CD14-positive monocyte (primary cell): ENCODE results near the gene ADAMTS9. TPM values are rescaled to one million over a fixed set of nuclear protein-coding genes. Genes with fewer than 3 reads are reported as not detected.

ENCODE experiments used
- DNase-seq, 3 donors: peaks; one replicate each; pipeline ENCODE4 v3.0.0-alpha.2; 2011 to 2022
- H2AFZ ChIP-seq: 2 replicates; pipeline ENCODE4 v1.6.0; 2012; ENCODE audit warnings: mild to moderate bottlenecking, low read depth, low read length, inconsistent platforms; ENCODE audit not compliant: insufficient read depth, poor library complexity, severe bottlenecking
- H3K27ac ChIP-seq, 2 donors: 1 replicate in 1 of 2; 2 replicates in 1 of 2; pipeline ENCODE4 v1.5.1; 2012 to 2013; ENCODE audit warnings: low read length in 2 of 2, control low read depth in 1 of 2, inconsistent platforms in 1 of 2, low read depth in 1 of 2, mild to moderate bottlenecking in 1 of 2
- H3K27me3 ChIP-seq, 2 donors: one replicate each; pipeline versions ENCODE4 v1.6.0 to v1.6.1; 2011 to 2013; ENCODE audit warnings: low read length in 2 of 2; ENCODE audit not compliant: control insufficient read depth in 2 of 2, insufficient read depth in 2 of 2
- H3K36me3 ChIP-seq, 2 donors: replicated peaks in 1 of 2; 1 replicate in 1 of 2; 2 replicates in 1 of 2; pipeline versions ENCODE4 v1.5.1 to v1.6.1; 2012 to 2013; ENCODE audit warnings: low read length in 2 of 2, control low read depth in 1 of 2, inconsistent platforms in 1 of 2, mild to moderate bottlenecking in 1 of 2; ENCODE audit not compliant: insufficient read depth in 2 of 2, control insufficient read depth in 1 of 2
- H3K4me1 ChIP-seq, 2 donors: 1 replicate in 1 of 2; 2 replicates in 1 of 2; pipeline versions ENCODE4 v1.5.1 to v1.6.1; 2012 to 2013; ENCODE audit warnings: low read length in 2 of 2, control low read depth in 1 of 2, inconsistent platforms in 1 of 2, mild to moderate bottlenecking in 1 of 2, moderate library complexity in 1 of 2; ENCODE audit not compliant: insufficient read depth in 2 of 2, control insufficient read depth in 1 of 2
- H3K4me2 ChIP-seq: replicated peaks from 2 replicates; pipeline ENCODE3; 2012; ENCODE audit warnings: low read length, moderate library complexity, mild to moderate bottlenecking; ENCODE audit not compliant: poor library complexity, severe bottlenecking; ENCODE audit errors: extremely low read depth
- H3K4me3 ChIP-seq, 3 experiments: fragments of 200-600 bp in 1 of 3; sonication (generic) in 1 of 3; replicated peaks in 1 of 3; 1 replicate in 2 of 3; 2 replicates in 1 of 3; pipeline ENCODE4 v1.5.1; 2011 to 2013; ENCODE audit warnings: low read length in 3 of 3, mild to moderate bottlenecking in 3 of 3, control low read depth in 2 of 3, low read depth in 2 of 3, inconsistent platforms in 1 of 3, moderate library complexity in 1 of 3
- H3K79me2 ChIP-seq: 2 replicates; pipeline ENCODE4 v1.6.0; 2012; ENCODE audit warnings: mild to moderate bottlenecking, control low read depth, inconsistent platforms, low read length, moderate library complexity; ENCODE audit not compliant: insufficient read depth
- H3K9ac ChIP-seq: 2 replicates; pipeline ENCODE4 v1.6.0; 2017; ENCODE audit warnings: low read length, mild to moderate bottlenecking; ENCODE audit not compliant: insufficient read depth, poor library complexity, severe bottlenecking
- H3K9me3 ChIP-seq, 2 donors: replicated peaks in 1 of 2; 1 replicate in 1 of 2; 2 replicates in 1 of 2; pipeline versions ENCODE4 v1.5.1 to v1.6.1; 2012 to 2013; ENCODE audit warnings: low read length in 2 of 2, control low read depth in 1 of 2; ENCODE audit not compliant: control insufficient read depth in 1 of 2, insufficient read depth in 1 of 2
- H4K20me1 ChIP-seq: 2 replicates; pipeline ENCODE4 v1.6.0; 2012; ENCODE audit warnings: mild to moderate bottlenecking, low read length, control low read depth, moderate library complexity; ENCODE audit not compliant: insufficient read depth
- H3K27ac Mint-ChIP-seq, 7 donors: one replicate each; pipeline ENCODE4 v1.8.0; 2020; ENCODE audit warnings: mild to moderate bottlenecking in 7 of 7, mixed read lengths in 7 of 7, moderate library complexity in 6 of 7, inconsistent platforms in 2 of 7
- H3K27me3 Mint-ChIP-seq, 3 donors: one replicate each; pipeline ENCODE4 v1.8.0; 2021 to 2022; ENCODE audit warnings: low read depth in 3 of 3, mild to moderate bottlenecking in 3 of 3, mixed read lengths in 3 of 3, moderate library complexity in 3 of 3, inconsistent platforms in 1 of 3
- H3K36me3 Mint-ChIP-seq, 2 donors: one replicate each; pipeline ENCODE4 v1.8.0; 2020; ENCODE audit warnings: mixed read lengths in 2 of 2, inconsistent platforms in 1 of 2, mild to moderate bottlenecking in 1 of 2
- H3K4me1 Mint-ChIP-seq: one replicate; pipeline ENCODE4 v1.8.0; 2020; ENCODE audit warnings: mild to moderate bottlenecking, mixed read lengths
- H3K4me3 Mint-ChIP-seq, 2 donors: one replicate each; pipeline ENCODE4 v1.8.0; 2020; ENCODE audit warnings: mild to moderate bottlenecking in 2 of 2, mixed read lengths in 2 of 2, moderate library complexity in 1 of 2
- H3K9me3 Mint-ChIP-seq, 7 donors: one replicate each; pipeline ENCODE4 v1.8.0; 2020 to 2022; ENCODE audit warnings: mixed read lengths in 7 of 7, mild to moderate bottlenecking in 6 of 7, moderate library complexity in 6 of 7, inconsistent platforms in 2 of 7
- WGBS: methylation state at CpG from one replicate; pipeline ENCODE4 v1.1.5; 2013; ENCODE audit warnings: missing lambda C conversion rate; ENCODE audit not compliant: insufficient coverage; 5-methylcytosine and 5-hydroxymethylcytosine counted together
- intact Hi-C, 2 donors: fragments of 100-400 bp; cut with micrococcal nuclease; formaldehyde crosslinking; loops; one replicate each; pipeline versions ENCODE4 v1.15.0 to v1.15.1; 2023
- polyA plus RNA-seq, 3 donors: library from polyadenylated mRNA; depleted of rRNA in 1 of 3; unstranded in 2 of 3; stranded (reverse) in 1 of 3; fragments of 300-500 nt in 2 of 3; fragments of >200 nt in 1 of 3; fragmentation: Illumina TruSeq in 2 of 3; gene quantifications; 1 replicate in 2 of 3; 2 replicates in 1 of 3; pipeline ENCODE4 v1.2.3, GENCODE V29; 2012 to 2021
- TF ChIP-seq, protein P1 (sequence below): fragments of 200-600 bp; IDR thresholded peaks from one replicate; pipeline ENCODE4 v1.8.0; 2022; ENCODE audit warnings: antibody characterized with exemption, mild to moderate bottlenecking

The ADAMTS9 gene
- polyA plus RNA-seq, 3 donors = not detected

DNA sequence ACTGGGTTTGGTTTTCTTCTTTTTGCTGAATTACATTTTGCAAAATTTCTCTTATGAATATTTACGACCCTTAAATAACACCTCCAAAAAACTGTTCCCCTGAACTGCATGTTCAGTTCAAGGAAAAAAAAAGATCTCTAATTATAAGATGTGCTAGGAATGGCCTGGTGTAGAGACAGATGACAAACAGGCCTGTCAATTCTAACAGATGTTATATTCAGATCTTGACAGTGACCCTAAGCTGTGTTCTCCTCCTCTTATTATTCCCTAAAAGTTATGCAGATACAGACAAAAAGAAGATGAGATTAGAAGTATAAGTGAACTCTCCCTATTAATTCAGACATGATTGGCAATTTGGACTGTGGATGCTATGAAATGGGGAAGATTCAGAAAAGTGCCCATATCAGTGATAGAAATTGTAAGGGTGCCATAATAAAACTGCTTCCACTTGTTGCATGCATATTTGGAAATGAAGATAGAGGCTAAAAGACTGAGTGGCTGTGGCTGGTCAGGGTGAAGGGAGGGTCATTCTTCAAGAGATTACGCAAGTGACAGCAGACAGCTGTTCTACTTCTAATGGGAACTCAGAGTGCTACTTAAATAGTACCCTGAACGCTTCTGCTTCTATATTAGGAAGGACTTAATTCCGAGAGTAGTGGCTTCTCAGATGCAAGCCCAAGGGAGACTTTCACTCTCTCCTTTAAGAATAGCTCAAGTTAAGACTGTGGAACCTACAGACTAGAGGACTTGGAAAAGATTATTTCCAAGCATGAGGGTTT is 75.5 kb downstream of the ADAMTS9 start:
- TF ChIP-seq, protein P1, sequence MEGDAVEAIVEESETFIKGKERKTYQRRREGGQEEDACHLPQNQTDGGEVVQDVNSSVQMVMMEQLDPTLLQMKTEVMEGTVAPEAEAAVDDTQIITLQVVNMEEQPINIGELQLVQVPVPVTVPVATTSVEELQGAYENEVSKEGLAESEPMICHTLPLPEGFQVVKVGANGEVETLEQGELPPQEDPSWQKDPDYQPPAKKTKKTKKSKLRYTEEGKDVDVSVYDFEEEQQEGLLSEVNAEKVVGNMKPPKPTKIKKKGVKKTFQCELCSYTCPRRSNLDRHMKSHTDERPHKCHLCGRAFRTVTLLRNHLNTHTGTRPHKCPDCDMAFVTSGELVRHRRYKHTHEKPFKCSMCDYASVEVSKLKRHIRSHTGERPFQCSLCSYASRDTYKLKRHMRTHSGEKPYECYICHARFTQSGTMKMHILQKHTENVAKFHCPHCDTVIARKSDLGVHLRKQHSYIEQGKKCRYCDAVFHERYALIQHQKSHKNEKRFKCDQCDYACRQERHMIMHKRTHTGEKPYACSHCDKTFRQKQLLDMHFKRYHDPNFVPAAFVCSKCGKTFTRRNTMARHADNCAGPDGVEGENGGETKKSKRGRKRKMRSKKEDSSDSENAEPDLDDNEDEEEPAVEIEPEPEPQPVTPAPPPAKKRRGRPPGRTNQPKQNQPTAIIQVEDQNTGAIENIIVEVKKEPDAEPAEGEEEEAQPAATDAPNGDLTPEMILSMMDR = no peak
- H3K36me3 ChIP-seq = no peaks in the 10 kb centered on the region
- H3K4me1 ChIP-seq = no peaks in the 10 kb centered on the region
- H3K27ac ChIP-seq = no peak overlapping the region
- peaks cover 6 to 8% of the 10 kb centered on the region in 2 donors for H3K9me3 ChIP-seq
- no peak overlapping the region for H3K27ac Mint-ChIP-seq
- WGBS = 100% methylated on average over 1 of the region's 4 CpGs
- H3K27me3 ChIP-seq = no peaks in the 10 kb centered on the region
- H3K4me1 Mint-ChIP-seq = no peaks in the 10 kb centered on the region
- no peak overlapping the region for H2AFZ ChIP-seq
- H3K36me3 Mint-ChIP-seq = no peaks in the 10 kb centered on the region
- no peak overlapping the region for H3K4me2 ChIP-seq
- H3K4me3 ChIP-seq = no peak overlapping the region
- intact Hi-C loops = no loop called here
- H3K27me3 Mint-ChIP-seq = no peaks in the 10 kb centered on the region
- no peaks in the 10 kb centered on the region for H4K20me1 ChIP-seq
- no peak overlapping the region for H3K4me3 Mint-ChIP-seq
- no peaks in the 10 kb centered on the region for H3K79me2 ChIP-seq
- DNase-seq = no peak
- H3K9ac ChIP-seq = no peak overlapping the region
- peaks cover 0 to 13% (median 3%) of the 10 kb centered on the region in 7 donors for H3K9me3 Mint-ChIP-seq

GRCh38 chr3:64608741-64609140 is 79.1 kb downstream of the ADAMTS9 start:
- Histone ChIP-seq H3K4me2 (no peak overlapping the region), H3K79me2 (no peaks in the 10 kb centered on the region), H3K9ac (no peak overlapping the region), H3K4me3 (no peak overlapping the region), H3K9me3 (peaks cover 0 to 5% of the 10 kb centered on the region in 2 donors), H3K27me3 (no peaks in the 10 kb centered on the region), H4K20me1 (no peaks in the 10 kb centered on the region), H3K36me3 (no peaks in the 10 kb centered on the region), H3K4me1 (no peaks in the 10 kb centered on the region), H3K27ac (no peak overlapping the region), H2AFZ (no peak overlapping the region)
- Mint-ChIP-seq H3K4me1 (no peaks in the 10 kb centered on the region), H3K27ac (no peak overlapping the region), H3K27me3 (no peaks in the 10 kb centered on the region), H3K4me3 (no peak overlapping the region), H3K36me3 (no peaks in the 10 kb centered on the region), H3K9me3 (peaks cover 0 to 8% (median 3%) of the 10 kb centered on the region in 7 donors)
- DNase-seq = no peak
- no CpG with 5 or more reads among the region's 2 CpGs for WGBS
- TF ChIP-seq, protein P1 = no peak
- intact Hi-C loops = no loop called here
